Measurements from ENCODE around the gene FLT3LG. TPM values are rescaled to one million over a fixed set of nuclear protein-coding genes. Genes with fewer than 3 reads are reported as not detected.

FLT3LG gene
- total RNA-seq, 3 donors from 2014 or later = 3.3 to 14.8 (median 7.8) TPM

- ATAC-seq (no peak), DNase-seq (peak in 1 of 3 donors; percentile 58)
- H3K4me1 ChIP-seq (ENCODE audit: low read depth) = peaks cover 8% of the 10 kb centered on the region
- H3K9me3 ChIP-seq = no peaks in the 10 kb centered on the region
- TF ChIP-seq, protein P1, sequence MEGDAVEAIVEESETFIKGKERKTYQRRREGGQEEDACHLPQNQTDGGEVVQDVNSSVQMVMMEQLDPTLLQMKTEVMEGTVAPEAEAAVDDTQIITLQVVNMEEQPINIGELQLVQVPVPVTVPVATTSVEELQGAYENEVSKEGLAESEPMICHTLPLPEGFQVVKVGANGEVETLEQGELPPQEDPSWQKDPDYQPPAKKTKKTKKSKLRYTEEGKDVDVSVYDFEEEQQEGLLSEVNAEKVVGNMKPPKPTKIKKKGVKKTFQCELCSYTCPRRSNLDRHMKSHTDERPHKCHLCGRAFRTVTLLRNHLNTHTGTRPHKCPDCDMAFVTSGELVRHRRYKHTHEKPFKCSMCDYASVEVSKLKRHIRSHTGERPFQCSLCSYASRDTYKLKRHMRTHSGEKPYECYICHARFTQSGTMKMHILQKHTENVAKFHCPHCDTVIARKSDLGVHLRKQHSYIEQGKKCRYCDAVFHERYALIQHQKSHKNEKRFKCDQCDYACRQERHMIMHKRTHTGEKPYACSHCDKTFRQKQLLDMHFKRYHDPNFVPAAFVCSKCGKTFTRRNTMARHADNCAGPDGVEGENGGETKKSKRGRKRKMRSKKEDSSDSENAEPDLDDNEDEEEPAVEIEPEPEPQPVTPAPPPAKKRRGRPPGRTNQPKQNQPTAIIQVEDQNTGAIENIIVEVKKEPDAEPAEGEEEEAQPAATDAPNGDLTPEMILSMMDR (IDR thresholded peaks at IDR 0.05) = no peak
- intact Hi-C loops (cut with DNase I, micrococcal nuclease) = no loop called here
- H3K4me3 ChIP-seq = no peak overlapping the region
- H3K36me3 ChIP-seq (ENCODE audit: low read depth) = peaks cover 5% of the 10 kb centered on the region
These were observed 26.3 kb upstream of the FLT3LG start for GRCh38 chr19:49447485-49448431.

- no peaks in the 10 kb centered on the region for H3K9me3 ChIP-seq
- DNase-seq = no peak
- H3K4me1 ChIP-seq (ENCODE audit: low read depth) = peaks cover 8% of the 10 kb centered on the region
- H3K4me3 ChIP-seq = no peak overlapping the region
- TF ChIP-seq, protein P1 (IDR thresholded peaks at IDR 0.05) = no peak
- peaks cover 5% of the 10 kb centered on the region for H3K36me3 ChIP-seq (ENCODE audit: low read depth)
- ATAC-seq = no peak
- intact Hi-C loops (cut with DNase I, micrococcal nuclease) = no loop called here
These were observed 25.6 kb upstream of the FLT3LG start for GRCh38 chr19:49448432-49448786.

- no peak overlapping the region for H3K4me3 ChIP-seq
- peaks cover 5% of the 10 kb centered on the region for H3K36me3 ChIP-seq (ENCODE audit: low read depth)
- DNase-seq (no peak), ATAC-seq (no peak)
- peaks cover 13% of the 10 kb centered on the region for H3K4me1 ChIP-seq (ENCODE audit: low read depth)
- TF ChIP-seq, protein P1 (IDR thresholded peaks at IDR 0.05) = no peak
- H3K9me3 ChIP-seq = no peaks in the 10 kb centered on the region
- intact Hi-C loops (cut with DNase I, micrococcal nuclease) = no loop called here
These were observed 23.6 kb upstream of the FLT3LG start for GRCh38 chr19:49450405-49450804.

DNA sequence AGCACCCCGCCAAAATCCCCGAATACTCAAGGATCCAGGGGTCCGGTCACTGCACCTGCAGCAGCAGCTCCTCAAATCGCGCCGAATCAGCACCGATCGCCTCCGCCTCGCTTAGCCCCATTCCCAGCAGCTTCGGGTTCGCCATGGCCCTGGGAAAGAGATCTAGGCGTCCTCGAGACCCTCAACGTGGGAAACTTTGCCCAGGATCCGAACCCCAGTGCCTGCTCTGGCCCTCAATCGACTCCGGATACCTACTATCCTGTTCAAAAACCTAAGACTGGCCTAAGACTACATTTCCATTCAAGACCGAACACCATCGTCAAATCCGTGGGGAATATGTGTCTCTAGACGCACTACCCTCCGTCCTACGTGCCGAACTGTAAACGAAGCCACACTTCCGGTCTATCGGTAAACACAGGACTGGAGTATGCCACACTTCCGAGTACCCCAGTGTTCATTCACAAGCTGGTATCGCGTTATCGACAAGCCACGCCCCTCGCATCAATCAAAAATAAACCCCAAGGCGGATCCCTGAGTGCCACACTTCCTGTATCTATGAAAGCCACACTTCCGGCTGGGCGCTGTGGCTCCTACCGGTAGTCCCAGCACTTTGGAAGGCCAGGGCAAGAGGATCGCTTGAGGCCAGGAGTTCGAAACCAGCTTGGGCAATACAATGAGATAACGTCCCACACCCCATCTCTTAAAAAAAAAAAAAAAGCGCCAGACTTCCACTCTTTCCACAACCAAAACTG, 22.4 kb upstream of the FLT3LG start, which contains the start of gene PIH1D1:
TSS of gene PIH1D1 (minus strand) at position 385 of the 752 bp plus-strand sequence. CDS start at position 145, 240 bp downstream.
- H3K36me3 ChIP-seq (ENCODE audit: low read depth) = peaks cover 5% of the 10 kb centered on the region
- TF ChIP-seq, protein P1 (IDR thresholded peaks at IDR 0.05) = peak; percentile 21
- peaks cover 13% of the 10 kb centered on the region for H3K4me1 ChIP-seq (ENCODE audit: low read depth)
- ATAC-seq = peak; percentile 83
- H3K4me3 ChIP-seq = peak within 1 kb of the TSS; percentile 65
- H3K9me3 ChIP-seq = no peaks in the 10 kb centered on the region
- intact Hi-C loops (cut with DNase I, micrococcal nuclease) = no loop called here
- peak; percentile 94 to 99 (median 97) for DNase-seq

- intact Hi-C loops (cut with DNase I, micrococcal nuclease) = no loop called here
- Histone ChIP-seq H3K36me3 (ENCODE audit: low read depth) (peaks cover 5% of the 10 kb centered on the region), H3K4me1 (ENCODE audit: low read depth) (peaks cover 18% of the 10 kb centered on the region), H3K4me3 (peak within 1 kb of the TSS; percentile 36), H3K9me3 (no peaks in the 10 kb centered on the region)
- TF ChIP-seq, protein P1 (IDR thresholded peaks at IDR 0.05) = no peak
- ATAC-seq = peak; percentile 90
- DNase-seq = peak; percentile 98 to 99 (median 99)
These were observed 20.8 kb upstream of the FLT3LG start, which contains the start of gene ALDH16A1 for GRCh38 chr19:49453013-49453756. ALDH16A1 (plus strand) TSS chr19:49453225; CDS start chr19:49453332, 107 bp downstream.
